K562 (cell line): Measurements from ENCODE around the gene MARS1. TPM values are rescaled to one million over a fixed set of nuclear protein-coding genes. Genes with fewer than 3 reads are reported as not detected.

Source experiments
- AFF4 ChIP-seq: sonication (generic); formaldehyde crosslinking; IDR thresholded peaks from 2 replicates; pipeline ENCODE4 v1.8.0; 2023; ENCODE audit warnings: mild to moderate bottlenecking, missing genetic modification reagents
- ASH1L ChIP-seq: fragments of 450-650 bp; IDR thresholded peaks from 2 replicates; pipeline ENCODE4 v1.6.1; 2018; ENCODE audit warnings: borderline replicate concordance, mild to moderate bottlenecking, low read depth; ENCODE audit not compliant: partially characterized antibody
- ATF7 ChIP-seq: fragments of 450-650 bp; IDR thresholded peaks from 2 replicates; pipeline ENCODE4 v1.7.1; 2014; ENCODE audit warnings: mild to moderate bottlenecking, moderate library complexity
- E2F3 ChIP-seq: fragments of 250-450 bp; sonication (Bioruptor Pico); IDR thresholded peaks from 2 replicates; pipeline ENCODE4 v1.4.0; 2020; ENCODE audit warnings: mild to moderate bottlenecking
- ELF1 ChIP-seq: fragments of 200-800 bp; sonication (Bioruptor generic); IDR thresholded peaks from 2 replicates; pipeline ENCODE4 v1.6.1; 2016; ENCODE audit warnings: missing genetic modification characterization, missing compliant biosample characterization
- FOXP4 ChIP-seq: sonication (generic); formaldehyde crosslinking; IDR thresholded peaks from 2 replicates; pipeline ENCODE4 v1.8.0; 2022; ENCODE audit warnings: mild to moderate bottlenecking, missing genetic modification reagents, borderline replicate concordance
- GTF2A2 ChIP-seq: IDR thresholded peaks from 2 replicates; pipeline ENCODE4 v1.6.1; 2016; ENCODE audit warnings: mild to moderate bottlenecking, missing genetic modification characterization, missing compliant biosample characterization
- HNRNPL ChIP-seq: fragments of 200-400 bp; formaldehyde crosslinking; IDR thresholded peaks from 2 replicates; pipeline ENCODE4 v1.6.1; 2017; ENCODE audit warnings: low read depth, mild to moderate bottlenecking, low read length
- MBD1 ChIP-seq: fragments of 250-450 bp; sonication (Bioruptor Pico); IDR thresholded peaks from 2 replicates; pipeline ENCODE4 v1.8.0; 2022; ENCODE audit warnings: inconsistent platforms
- NEUROD1 ChIP-seq: fragments of 150-350 bp; IDR thresholded peaks from 2 replicates; pipeline ENCODE4 v1.6.1; 2014; ENCODE audit warnings: borderline replicate concordance, low read length, low read depth; ENCODE audit not compliant: partially characterized antibody
- SREBF1 ChIP-seq: fragments of 150-350 bp; IDR thresholded peaks from 2 replicates; pipeline ENCODE4 v1.6.1; 2014; ENCODE audit warnings: antibody characterized with exemption, low read depth, low read length, borderline replicate concordance
- SRSF1 ChIP-seq: fragments of 200-400 bp; formaldehyde crosslinking; IDR thresholded peaks from 2 replicates; pipeline ENCODE4 v1.6.1; 2017; ENCODE audit warnings: mild to moderate bottlenecking, low read depth, low read length, moderate library complexity
- TAF9B ChIP-seq: fragments of 450-650 bp; IDR thresholded peaks from 2 replicates; pipeline ENCODE4 v1.6.1; 2018; ENCODE audit warnings: mild to moderate bottlenecking; ENCODE audit not compliant: partially characterized antibody
- ZBTB7A ChIP-seq: IDR thresholded peaks from 2 replicates; pipeline ENCODE4 v1.6.1; 2011; ENCODE audit warnings: low read depth, mild to moderate bottlenecking, low read length, moderate library complexity, borderline replicate concordance; ENCODE audit not compliant: control insufficient read depth
- ZNF224 ChIP-seq: sonication (generic); formaldehyde crosslinking; IDR thresholded peaks from 2 replicates; pipeline ENCODE4 v1.8.0; 2022; ENCODE audit warnings: mild to moderate bottlenecking, missing genetic modification reagents
- ZNF444 ChIP-seq: fragments of 250-450 bp; sonication (Bioruptor Pico); IDR thresholded peaks from 2 replicates; pipeline ENCODE4 v1.4.0; 2020; ENCODE audit warnings: mild to moderate bottlenecking, moderate library complexity
- ZNF707 ChIP-seq: fragments of 250-450 bp; sonication (Bioruptor Pico); conservative IDR thresholded peaks from 2 replicates; pipeline ENCODE4 v1.8.0; 2022; ENCODE audit warnings: inconsistent platforms, mild to moderate bottlenecking, moderate library complexity
- polyA plus RNA-seq, 8 experiments: library from polyadenylated mRNA; depleted of rRNA in 4 of 8; stranded (reverse) in 5 of 8; unstranded in 3 of 8; fragments of >200 nt; fragmentation: Nextera tagmentation in 2 of 8; fragmentation: Illumina TruSeq in 1 of 8; extraction: Ambion mirVana in 2 of 8; extraction: Trizol in 1 of 8; gene quantifications; 2 replicates each; pipeline versions ENCODE4 v1.2.1 to v1.2.3, GENCODE V29; 2011 to 2014; ENCODE audit warnings: inconsistent platforms in 1 of 8, missing spikeins in 1 of 8
- total RNA-seq, 7 experiments: library from RNA; depleted of rRNA in 6 of 7; stranded (reverse); fragments of >200 nt in 6 of 7; fragmentation: Illumina TruSeq in 2 of 7; extraction: Trizol in 2 of 7; gene quantifications; 2 replicates each; pipeline versions ENCODE4 v1.2.1 to v1.2.3, GENCODE V29; 2011 to 2021; ENCODE audit warnings: low replicate concordance in 1 of 7
- TF ChIP-seq, protein P1 (sequence below): fragments of 450-650 bp; IDR thresholded peaks from 2 replicates; pipeline ENCODE4 v1.6.1; 2016; ENCODE audit warnings: borderline replicate concordance

Gene MARS1
- total and polyA plus RNA-seq, 9 of the 15 experiments (the other 6 are each of a cell fraction or from before 2014, with no cell fraction given) = 117 to 382 (median 220) TPM

- TF ChIP-seq, protein P1, sequence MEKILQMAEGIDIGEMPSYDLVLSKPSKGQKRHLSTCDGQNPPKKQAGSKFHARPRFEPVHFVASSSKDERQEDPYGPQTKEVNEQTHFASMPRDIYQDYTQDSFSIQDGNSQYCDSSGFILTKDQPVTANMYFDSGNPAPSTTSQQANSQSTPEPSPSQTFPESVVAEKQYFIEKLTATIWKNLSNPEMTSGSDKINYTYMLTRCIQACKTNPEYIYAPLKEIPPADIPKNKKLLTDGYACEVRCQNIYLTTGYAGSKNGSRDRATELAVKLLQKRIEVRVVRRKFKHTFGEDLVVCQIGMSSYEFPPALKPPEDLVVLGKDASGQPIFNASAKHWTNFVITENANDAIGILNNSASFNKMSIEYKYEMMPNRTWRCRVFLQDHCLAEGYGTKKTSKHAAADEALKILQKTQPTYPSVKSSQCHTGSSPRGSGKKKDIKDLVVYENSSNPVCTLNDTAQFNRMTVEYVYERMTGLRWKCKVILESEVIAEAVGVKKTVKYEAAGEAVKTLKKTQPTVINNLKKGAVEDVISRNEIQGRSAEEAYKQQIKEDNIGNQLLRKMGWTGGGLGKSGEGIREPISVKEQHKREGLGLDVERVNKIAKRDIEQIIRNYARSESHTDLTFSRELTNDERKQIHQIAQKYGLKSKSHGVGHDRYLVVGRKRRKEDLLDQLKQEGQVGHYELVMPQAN = no peak
- TF ChIP-seq ATF7 (peak; percentile 99), HNRNPL (no peak), ZNF707 (CRISPR knock-in tag) (no peak), SREBF1 (no peak), NEUROD1 (no peak), ZNF444 (CRISPR knock-in tag) (no peak), ZBTB7A (no peak), MBD1 (CRISPR knock-in tag) (no peak), ASH1L (no peak), FOXP4 (CRISPR knock-in tag) (no peak), ZNF224 (CRISPR knock-in tag) (no peak), GTF2A2 (tag) (no peak), ELF1 (no peak), TAF9B (no peak), SRSF1 (no peak), AFF4 (no peak), E2F3 (CRISPR knock-in tag) (no peak)
These were observed 59.6 kb downstream of the MARS1 start (continued) for GRCh38 chr12:57547288-57548012.
